Caco-2 (cell line): ENCODE data around the gene EXTL1. TPM values are rescaled to one million over a fixed set of nuclear protein-coding genes. Genes with fewer than 3 reads are reported as not detected.

ENCODE experiments used
- BruUV-seq: library from RNA; stranded (reverse); fragments of 400-500 nt; replicated peaks from 2 replicates; lab custom pipeline; 2021; lab: Mats Ljungman, UMichigan
- CTCF ChIA-PET: fragments of 300-600 bp; sonication (Branson Sonifier 250); formaldehyde crosslinking; loops from one replicate; lab custom pipeline; 2022; ENCODE audit warnings: antibody characterized with exemption; lab: Charles Lee
- POLR2A ChIA-PET: fragments of 300-600 bp; sonication (Branson Sonifier 250); formaldehyde crosslinking; loops from one replicate; lab custom pipeline; 2022; ENCODE audit warnings: antibody characterized with exemption; lab: Charles Lee
- DNase-seq, 2 experiments: peaks; one replicate each; pipeline versions ENCODE4 v3.0.0 to v3.0.0-alpha.2; 2020 to 2022
- H3K27me3 ChIP-seq: replicated peaks from 2 replicates; pipeline ENCODE4 v1.6.0; 2011; ENCODE audit warnings: low read length; ENCODE audit not compliant: control insufficient read depth, insufficient read depth
- H3K36me3 ChIP-seq: 2 replicates; pipeline ENCODE4 v1.5.1; 2011; ENCODE audit warnings: low read length; ENCODE audit not compliant: control insufficient read depth, insufficient read depth
- H3K4me1 ChIP-seq: fragments of 250-450 bp; sonication (Bioruptor Pico); 2 replicates; pipeline ENCODE4 v1.5.1; 2020; ENCODE audit warnings: mild to moderate bottlenecking
- H3K4me3 ChIP-seq: 2 replicates; pipeline ENCODE4 v1.5.1; 2011; ENCODE audit warnings: low read depth, mild to moderate bottlenecking, control low read depth, low read length
- H3K9me3 ChIP-seq: fragments of 250-450 bp; sonication (Bioruptor Pico); 2 replicates; pipeline ENCODE4 v1.5.1; 2020; ENCODE audit warnings: mild to moderate bottlenecking, moderate library complexity
- H3K27ac Mint-ChIP-seq: one replicate; pipeline ENCODE4 v1.8.0; 2022; ENCODE audit warnings: mixed read lengths; ENCODE audit not compliant: unreplicated experiment
- H3K27me3 Mint-ChIP-seq: one replicate; pipeline ENCODE4 v1.8.0; 2022; ENCODE audit warnings: mixed read lengths; ENCODE audit not compliant: insufficient read depth, unreplicated experiment
- H3K36me3 Mint-ChIP-seq: one replicate; pipeline ENCODE4 v1.8.0; 2022; ENCODE audit warnings: mild to moderate bottlenecking, mixed read lengths; ENCODE audit not compliant: insufficient read depth, unreplicated experiment
- H3K4me1 Mint-ChIP-seq: one replicate; pipeline ENCODE4 v1.8.0; 2022; ENCODE audit warnings: low read depth, mixed read lengths; ENCODE audit not compliant: unreplicated experiment
- H3K4me3 Mint-ChIP-seq: one replicate; pipeline ENCODE4 v1.8.0; 2022; ENCODE audit warnings: mild to moderate bottlenecking, moderate library complexity, mixed read lengths; ENCODE audit not compliant: unreplicated experiment
- H3K9me3 Mint-ChIP-seq: one replicate; pipeline ENCODE4 v1.8.0; 2022; ENCODE audit warnings: mixed read lengths; ENCODE audit not compliant: unreplicated experiment
- CTCF ChIP-seq, 2 experiments: fragments of 200-600 bp in 1 of 2; IDR thresholded peaks; 1 replicate in 1 of 2; 2 replicates in 1 of 2; pipeline versions ENCODE4 v1.5.1 to v1.8.0; 2011 to 2022; ENCODE audit warnings: antibody characterized with exemption in 1 of 2, control low read depth in 1 of 2, inconsistent platforms in 1 of 2, low read depth in 1 of 2, low read length in 1 of 2, mild to moderate bottlenecking in 1 of 2, moderate library complexity in 1 of 2; ENCODE audit not compliant: insufficient read depth in 1 of 2, severe bottlenecking in 1 of 2, unreplicated experiment in 1 of 2
- intact Hi-C: fragments of 100-400 bp; cut with micrococcal nuclease; formaldehyde crosslinking; loops from one replicate; pipeline ENCODE4 v1.10.0; 2022; ENCODE audit not compliant: unreplicated experiment
- total RNA-seq: library from RNA; stranded (reverse); gene quantifications from 2 replicates; pipeline ENCODE4 v1.2.3, GENCODE V29; 2022

EXTL1 gene
- total RNA-seq, 1 experiment from 2014 or later = 0.34 TPM

DNA sequence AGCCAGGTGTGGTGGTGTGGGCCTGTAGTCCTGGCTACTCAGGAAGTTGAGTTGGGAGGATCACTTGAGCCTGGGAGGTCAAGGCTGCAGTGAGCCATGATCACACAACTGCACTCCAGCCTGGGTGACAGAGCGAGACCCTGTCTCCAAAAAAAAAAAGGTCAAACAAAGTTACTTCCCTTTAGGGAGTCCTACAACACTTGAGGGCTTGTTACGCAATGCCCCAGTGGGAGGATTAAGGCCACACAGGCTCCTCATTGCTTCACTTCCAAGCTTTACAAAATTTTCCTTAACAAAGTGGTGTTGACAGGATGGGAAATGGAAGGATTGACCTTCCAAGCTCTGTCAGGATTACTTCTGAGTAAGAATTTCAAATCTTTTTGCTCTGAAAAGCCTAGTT lies 6.2 kb upstream of the EXTL1 start:
- no peaks in the 10 kb centered on the region for H3K4me1 Mint-ChIP-seq
- ChIA-PET CTCF (no interaction called here), POLR2A (no interaction called here)
- Histone ChIP-seq H3K4me3 (no peak overlapping the region), H3K4me1 (no peaks in the 10 kb centered on the region), H3K9me3 (no peaks in the 10 kb centered on the region), H3K27me3 (no peaks in the 10 kb centered on the region), H3K36me3 (no peaks in the 10 kb centered on the region)
- TF ChIP-seq CTCF (IDR thresholded peaks at IDR 0.05; ENCODE audit: insufficient read depth in 1 of 2, low read depth in 1 of 2, low read length in 1 of 2, severe bottlenecking in 1 of 2, unreplicated experiment in 1 of 2) = no peak
- no peaks in the 10 kb centered on the region for H3K27me3 Mint-ChIP-seq
- DNase-seq = peak in 1 of 2 experiments; percentile 26
- no peak overlapping the region for H3K4me3 Mint-ChIP-seq
- no peak overlapping the region for H3K27ac Mint-ChIP-seq
- H3K36me3 Mint-ChIP-seq = no peaks in the 10 kb centered on the region
- no peaks in the 10 kb centered on the region for H3K9me3 Mint-ChIP-seq
- intact Hi-C loops = no loop called here
- BruUV-seq = no TSS peak

DNA sequence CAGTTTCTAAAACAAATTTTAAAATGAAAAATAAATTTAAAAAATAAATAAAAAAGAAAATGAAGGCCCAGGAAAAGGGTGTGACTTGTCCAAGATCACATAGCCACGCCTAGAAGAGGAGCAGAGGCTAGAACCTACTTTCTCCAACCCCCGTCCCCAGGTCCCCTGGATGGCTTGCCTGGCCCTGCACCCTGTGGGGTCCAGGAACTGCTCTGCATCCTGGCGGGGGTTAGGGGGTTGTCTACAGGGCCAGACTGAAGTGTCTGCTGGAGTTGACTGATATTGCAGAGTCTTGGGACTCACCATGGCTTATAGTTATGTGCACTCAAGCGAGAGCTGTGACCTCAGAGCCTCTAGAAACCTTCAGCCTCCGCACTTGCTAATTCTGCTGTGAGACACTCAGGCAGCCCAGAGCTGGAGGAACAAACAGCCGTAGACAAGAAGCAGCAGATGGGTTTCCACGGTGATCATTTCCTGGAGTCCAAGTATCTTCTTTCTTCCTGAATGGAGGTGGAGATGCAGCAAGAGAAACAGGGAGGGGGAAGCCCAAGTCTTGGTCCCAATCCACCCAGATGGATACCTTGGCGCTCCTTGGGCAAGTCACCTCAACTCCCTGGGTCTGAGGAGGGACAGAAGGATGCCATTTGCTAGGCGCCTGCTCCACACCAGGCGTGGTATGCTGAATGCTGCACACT lies 5.2 kb upstream of the EXTL1 start:
- peaks cover 2% of the 10 kb centered on the region for H3K4me1 Mint-ChIP-seq
- BruUV-seq = no TSS peak
- H3K27me3 Mint-ChIP-seq = no peaks in the 10 kb centered on the region
- no peak for DNase-seq
- no peaks in the 10 kb centered on the region for H3K36me3 Mint-ChIP-seq
- intact Hi-C loops = no loop called here
- Histone ChIP-seq H3K36me3 (no peaks in the 10 kb centered on the region), H3K27me3 (no peaks in the 10 kb centered on the region), H3K4me3 (no peak overlapping the region), H3K4me1 (no peaks in the 10 kb centered on the region), H3K9me3 (no peaks in the 10 kb centered on the region)
- H3K4me3 Mint-ChIP-seq = no peak overlapping the region
- ChIA-PET POLR2A (no interaction called here), CTCF (interaction anchor here (0.5 kb wide), 1 partner anchor 168 kb away, joined by 17 read pairs; no protein-coding TSS in a partner anchor)
- H3K27ac Mint-ChIP-seq = no peak overlapping the region
- no peaks in the 10 kb centered on the region for H3K9me3 Mint-ChIP-seq
- TF ChIP-seq CTCF (IDR thresholded peaks at IDR 0.05; ENCODE audit: insufficient read depth in 1 of 2, low read depth in 1 of 2, low read length in 1 of 2, severe bottlenecking in 1 of 2, unreplicated experiment in 1 of 2) = no peak

- no peaks in the 10 kb centered on the region for H3K9me3 Mint-ChIP-seq
- Histone ChIP-seq H3K27me3 (no peaks in the 10 kb centered on the region), H3K4me3 (no peak overlapping the region), H3K36me3 (no peaks in the 10 kb centered on the region), H3K4me1 (no peaks in the 10 kb centered on the region), H3K9me3 (no peaks in the 10 kb centered on the region)
- intact Hi-C loops = no loop called here
- no peak for DNase-seq
- H3K36me3 Mint-ChIP-seq = no peaks in the 10 kb centered on the region
- no TSS peak for BruUV-seq
- H3K4me1 Mint-ChIP-seq = peaks cover 7% of the 10 kb centered on the region
- ChIA-PET CTCF (interaction anchor here (0.5 kb wide), 1 partner anchor 169 kb away, joined by 17 read pairs; no protein-coding TSS in a partner anchor), POLR2A (no interaction called here)
- H3K27me3 Mint-ChIP-seq = no peaks in the 10 kb centered on the region
- H3K4me3 Mint-ChIP-seq = no peak overlapping the region
- no peak for TF ChIP-seq CTCF (IDR thresholded peaks at IDR 0.05; ENCODE audit: insufficient read depth in 1 of 2, low read depth in 1 of 2, low read length in 1 of 2, severe bottlenecking in 1 of 2, unreplicated experiment in 1 of 2)
- no peak overlapping the region for H3K27ac Mint-ChIP-seq
Observed at GRCh38 chr1:26016953-26017545, 4.5 kb upstream of the EXTL1 start.
